Colonic mucosa (tissue), 4 donors: ENCODE results near the gene MCM3. TPM values are rescaled to one million over a fixed set of nuclear protein-coding genes. Genes with fewer than 3 reads are reported as not detected.

ENCODE experiments used
- DNase-seq: peaks from one replicate; pipeline ENCODE4 v3.0.0-alpha.2; 2020
- H3K27ac ChIP-seq: fragments of 200-600 bp; one replicate; pipeline ENCODE4 v1.8.0; 2021
- H3K27me3 ChIP-seq: fragments of 200-600 bp; one replicate; pipeline ENCODE4 v1.8.0; 2021
- H3K36me3 ChIP-seq: fragments of 200-600 bp; one replicate; pipeline ENCODE4 v1.8.0; 2021
- H3K4me1 ChIP-seq: fragments of 200-600 bp; one replicate; pipeline ENCODE4 v1.8.0; 2021; ENCODE audit warnings: mild to moderate bottlenecking
- H3K4me3 ChIP-seq: fragments of 200-600 bp; one replicate; pipeline ENCODE4 v1.8.0; 2021
- H3K9ac ChIP-seq, 2 donors: one replicate each; pipeline ENCODE4 v1.7.0; 2013; ENCODE audit warnings: control low read depth in 2 of 2, low read depth in 2 of 2, low read length in 2 of 2
- H3K9me3 ChIP-seq: fragments of 200-600 bp; one replicate; pipeline ENCODE4 v1.8.0; 2021
- CTCF ChIP-seq: fragments of 200-600 bp; IDR thresholded peaks from one replicate; pipeline ENCODE4 v1.8.0; 2022; ENCODE audit warnings: antibody characterized with exemption, mild to moderate bottlenecking
- intact Hi-C: fragments of 100-400 bp; cut with DNase I; formaldehyde crosslinking; loops from one replicate; pipeline ENCODE4 v1.14.1; 2022
- total RNA-seq, 2 donors: library from RNA; stranded (reverse); fragmentation: NEBNext Ultra II Directional in 1 of 2; extraction: Animal tissue kit (Norgen Biotek cat#: 25700) in 1 of 2; gene quantifications; one replicate each; pipeline ENCODE4 v1.2.1, GENCODE V29; 2021
- donor health status: healthy.
- donor health status: DM: no; HTN: no; CAD: no.
- donor health status: DM: no; HTN: no; CAD: no.

The MCM3 gene
- total RNA-seq, 2 donors from 2014 or later = 28.9 to 117 TPM

GRCh38 chr6:52227495-52227894 is 57.0 kb downstream of the MCM3 start:
- Histone ChIP-seq H3K27ac (no peak overlapping the region), H3K4me3 (no peak overlapping the region), H3K27me3 (no peaks in the 10 kb centered on the region), H3K4me1 (no peaks in the 10 kb centered on the region), H3K9me3 (no peaks in the 10 kb centered on the region), H3K36me3 (no peaks in the 10 kb centered on the region), H3K9ac (no peak overlapping the region)
- intact Hi-C loops = no loop called here
- DNase-seq = no peak
- TF ChIP-seq CTCF = no peak

DNA sequence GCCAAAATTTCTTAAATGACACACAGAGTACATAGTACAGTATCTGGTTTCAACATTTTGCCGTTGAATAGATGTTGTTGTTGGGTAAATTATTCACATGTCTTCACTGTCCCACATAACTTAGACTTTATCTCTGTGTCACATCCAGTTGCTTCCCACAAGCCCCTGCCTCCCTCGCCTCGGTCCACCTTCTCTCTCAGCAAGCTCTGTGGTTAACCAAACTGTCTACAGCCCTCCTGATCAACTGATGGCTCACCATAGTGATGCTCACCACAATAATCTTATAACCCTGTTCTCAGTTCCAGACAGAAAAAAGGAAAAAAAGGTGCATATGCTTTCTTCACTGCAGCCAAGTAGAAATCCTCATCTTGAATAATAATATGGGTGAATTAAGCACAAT is 63.2 kb downstream of the MCM3 start:
- TF ChIP-seq CTCF = no peak
- intact Hi-C loops = no loop called here
- Histone ChIP-seq H3K36me3 (no peaks in the 10 kb centered on the region), H3K27me3 (no peaks in the 10 kb centered on the region), H3K4me1 (no peaks in the 10 kb centered on the region), H3K27ac (no peak overlapping the region), H3K9me3 (no peaks in the 10 kb centered on the region), H3K9ac (no peak overlapping the region), H3K4me3 (no peak overlapping the region)
- DNase-seq = no peak

GRCh38 chr6:52217761-52218160 is 66.8 kb downstream of the MCM3 start:
- no peak for DNase-seq
- H3K9me3 ChIP-seq = no peaks in the 10 kb centered on the region
- no peaks in the 10 kb centered on the region for H3K27me3 ChIP-seq
- intact Hi-C loops = no loop called here
- H3K4me3 ChIP-seq = no peak overlapping the region
- H3K36me3 ChIP-seq = no peaks in the 10 kb centered on the region
- H3K9ac ChIP-seq = no peak overlapping the region
- no peak overlapping the region for H3K27ac ChIP-seq
- no peaks in the 10 kb centered on the region for H3K4me1 ChIP-seq
- no peak for TF ChIP-seq CTCF

DNA sequence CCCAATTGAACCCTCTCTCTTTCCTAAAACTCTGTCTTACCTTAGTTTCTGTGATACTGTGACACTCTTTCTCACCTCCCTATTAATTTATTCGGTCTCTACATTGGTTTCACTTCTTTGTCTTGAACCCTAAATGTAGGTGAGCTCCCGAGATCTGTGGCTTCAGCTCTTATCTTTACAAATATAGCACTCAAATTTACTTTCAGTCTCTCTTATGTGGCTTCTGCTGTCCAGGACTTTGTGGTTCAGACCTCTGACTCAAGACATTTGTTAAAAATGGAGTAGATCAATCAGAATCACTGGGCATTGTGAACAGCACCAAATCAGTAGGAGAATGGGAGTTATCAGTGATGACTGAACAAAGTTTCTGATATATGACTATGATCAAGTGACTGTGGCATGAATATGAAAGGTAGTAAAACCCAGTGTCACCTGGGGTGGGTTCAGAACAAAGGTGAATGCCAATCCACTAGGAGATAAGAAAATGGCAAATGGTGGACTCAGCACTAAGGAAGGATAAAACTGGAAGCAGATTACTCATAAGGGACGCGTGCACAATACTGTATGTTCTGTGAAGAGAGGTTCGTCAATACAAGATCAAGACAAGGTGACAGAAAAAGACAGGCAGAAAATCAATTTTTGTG is 67.5 kb downstream of the MCM3 start:
- no peak for TF ChIP-seq CTCF
- H3K27ac ChIP-seq = no peak overlapping the region
- no peaks in the 10 kb centered on the region for H3K27me3 ChIP-seq
- H3K9ac ChIP-seq = no peak overlapping the region
- intact Hi-C loops = no loop called here
- H3K4me3 ChIP-seq = no peak overlapping the region
- no peaks in the 10 kb centered on the region for H3K4me1 ChIP-seq
- no peaks in the 10 kb centered on the region for H3K9me3 ChIP-seq
- no peaks in the 10 kb centered on the region for H3K36me3 ChIP-seq
- DNase-seq = no peak

DNA sequence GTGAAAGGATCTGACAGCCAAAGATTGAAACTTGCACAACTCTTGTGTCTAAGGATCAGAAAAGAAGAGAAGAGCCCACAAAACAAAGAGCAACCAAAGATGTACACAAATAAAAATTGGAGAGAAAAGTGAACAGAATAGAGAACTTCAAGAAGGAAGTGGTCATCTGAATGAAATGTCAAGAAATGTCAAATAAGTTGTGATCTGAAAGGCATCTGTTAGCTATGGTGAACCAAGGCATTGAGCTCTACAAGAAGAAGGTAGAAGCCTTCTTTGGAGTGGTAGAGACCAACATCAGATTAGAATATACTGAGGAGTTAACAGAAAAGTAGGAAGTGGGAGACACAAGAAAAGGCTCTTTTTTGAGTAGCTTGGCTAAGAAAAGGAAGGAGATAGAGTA is 68.8 kb downstream of the MCM3 start:
- no peak overlapping the region for H3K4me3 ChIP-seq
- no peak for DNase-seq
- no peaks in the 10 kb centered on the region for H3K36me3 ChIP-seq
- no peaks in the 10 kb centered on the region for H3K4me1 ChIP-seq
- intact Hi-C loops = no loop called here
- H3K27ac ChIP-seq = no peak overlapping the region
- H3K9me3 ChIP-seq = no peaks in the 10 kb centered on the region
- TF ChIP-seq CTCF = no peak
- no peaks in the 10 kb centered on the region for H3K27me3 ChIP-seq
- H3K9ac ChIP-seq = no peak overlapping the region

Other genes with a start within 250 kb of the MCM3 start
- gene PKHD1, start 197.1 kb downstream of the MCM3 start, total RNA-seq = under 1 TPM; 0.08 to 0.10 TPM
- not detected for gene IL17A, start 98.4 kb downstream of the MCM3 start, total RNA-seq
- under 1 TPM in 1 of 2 donors, not detected in 1; 0.32 TPM for gene IL17F, start 40.2 kb downstream of the MCM3 start, total RNA-seq
- 10 to 100 TPM; 65.8 to 87.8 TPM for gene PAQR8, start 77.4 kb upstream of the MCM3 start, total RNA-seq
- gene EFHC1, start 135.6 kb upstream of the MCM3 start, total RNA-seq = 1 to 10 TPM; 6.2 to 9.5 TPM